ENCODE data around the gene ANK2.
A peak's percentile ranks its signal among the peaks of the same experiment; 100 is the strongest.

- TF ChIP-seq CEBPZ (IDR thresholded peaks at IDR 0.05; ENCODE audit: low read length) (no peak), HMGXB3 (CRISPR knock-in tag; IDR thresholded peaks at IDR 0.05; ENCODE audit: borderline replicate concordance) (no peak), CTCF (CRISPR knock-in tag; IDR thresholded peaks at IDR 0.05) (peak; percentile 17; the same call in 1 of the 2 replicates), JUNB (CRISPR knock-in tag; IDR thresholded peaks at IDR 0.05; ENCODE audit: borderline replicate concordance) (no peak), KDM1A (CRISPR knock-in tag; IDR thresholded peaks at IDR 0.05) (no peak), ATF3 (CRISPR knock-in tag; IDR thresholded peaks at IDR 0.05) (no peak), NPAS2 (CRISPR knock-in tag; IDR thresholded peaks at IDR 0.05; ENCODE audit: borderline replicate concordance) (no peak), SP1 (IDR thresholded peaks at IDR 0.05) (no peak), SP1 (CRISPR knock-in tag; IDR thresholded peaks at IDR 0.05) (no peak), PRDM15 (CRISPR knock-in tag; IDR thresholded peaks at IDR 0.05) (no peak), ZNF121 (CRISPR knock-in tag; IDR thresholded peaks at IDR 0.05) (no peak), HBP1 (CRISPR knock-in tag; IDR thresholded peaks at IDR 0.05; ENCODE audit: low read depth) (no peak)
These were observed 309.3 kb downstream of the ANK2 start for GRCh38 chr4:113358784-113359183.
